HCT116 (cell line): ENCODE data around the gene BRD3OS. TPM values are rescaled to one million over a fixed set of nuclear protein-coding genes. Genes with fewer than 3 reads are reported as not detected.

ENCODE experiments used
- ATAC-seq: fragments of 200-7000 bp; cut with Tn5 transposase; 2 replicates; pipeline ENCODE4 v1.9.1; 2020; ENCODE audit warnings: mild to moderate bottlenecking, moderate library complexity
- BruUV-seq: library from RNA; stranded (reverse); fragments of 400-500 nt; replicated peaks from 2 replicates; lab custom pipeline; 2021; lab: Mats Ljungman, UMichigan
- CTCF ChIA-PET: fragments of 300-600 bp; sonication (Branson Sonifier 250); formaldehyde crosslinking; loops from one replicate; lab custom pipeline; 2021; ENCODE audit warnings: antibody characterized with exemption; lab: Charles Lee
- POLR2A ChIA-PET: fragments of 300-600, 350-600 bp; sonication (Branson Sonifier 250); formaldehyde crosslinking; loops from one replicate; lab custom pipeline; 2021; ENCODE audit warnings: antibody characterized with exemption; lab: Charles Lee
- RAD21 ChIA-PET, 2 experiments: fragments of 300-600 bp; sonication (Branson Sonifier 250); formaldehyde crosslinking; loops; one replicate each; lab custom pipeline; 2023; ENCODE audit warnings: low total read pairs in 2 of 2; ENCODE audit not compliant: uncharacterized antibody in 2 of 2, unreplicated experiment in 2 of 2, low non-redundant PET in 1 of 2; lab: Charles Lee
- DNase-seq: peaks from one replicate; pipeline ENCODE4 v3.0.0-alpha.2; 2010; ENCODE audit warnings: low read depth, low spot score
- H2AFZ ChIP-seq: fragments of 200-600 bp; shearing (Covaris generic), sonication (generic); 2 replicates; pipeline ENCODE4 v1.6.1; 2017; ENCODE audit warnings: low read depth, mixed run types, mixed read lengths, antibody characterized with exemption, low read length; ENCODE audit not compliant: poor library complexity, severe bottlenecking
- H3K27ac ChIP-seq: 2 replicates; pipeline ENCODE4 v1.5.1; 2012; ENCODE audit warnings: low read depth, low read length
- H3K27me3 ChIP-seq: fragments of 200-600 bp; sonication (generic); 2 replicates; pipeline ENCODE4 v1.6.1; 2016; ENCODE audit warnings: mixed run types, low read length, mixed read lengths; ENCODE audit not compliant: insufficient read depth
- H3K36me3 ChIP-seq, 2 experiments: fragments of 200-500 bp in 1 of 2; fragments of 200-600 bp in 1 of 2; sonication (Bioruptor generic) in 1 of 2; sonication (generic) in 1 of 2; 2 replicates each; pipeline versions ENCODE4 v1.5.1 to v1.6.1; 2014 to 2016; ENCODE audit warnings: low read length in 2 of 2, inconsistent platforms in 1 of 2, mixed read lengths in 1 of 2, mixed run types in 1 of 2; ENCODE audit not compliant: insufficient read depth in 2 of 2, control insufficient read depth in 1 of 2
- H3K4me1 ChIP-seq, 2 experiments: fragments of 200-600 bp in 1 of 2; sonication (generic) in 1 of 2; 2 replicates each; pipeline versions ENCODE4 v1.5.1 to v1.6.1; 2012 to 2017; ENCODE audit warnings: low read length in 2 of 2, inconsistent platforms in 1 of 2, mild to moderate bottlenecking in 1 of 2, mixed read lengths in 1 of 2, mixed run types in 1 of 2, moderate library complexity in 1 of 2; ENCODE audit not compliant: insufficient read depth in 2 of 2, control insufficient read depth in 1 of 2
- H3K4me2 ChIP-seq: fragments of 200-600 bp; sonication (generic); 2 replicates; pipeline ENCODE4 v1.6.1; 2017; ENCODE audit warnings: mixed run types, low read length, mixed read lengths
- H3K4me3 ChIP-seq, 2 experiments: fragments of 200-600 bp in 1 of 2; sonication (generic) in 1 of 2; replicated peaks in 1 of 2; 2 replicates each; pipeline ENCODE4 v1.5.1; 2011 to 2016; ENCODE audit warnings: low read length in 2 of 2, control low read depth in 1 of 2, low read depth in 1 of 2, mild to moderate bottlenecking in 1 of 2, mixed read lengths in 1 of 2, mixed run types in 1 of 2
- H3K79me2 ChIP-seq: fragments of 200-600 bp; sonication (generic); 2 replicates; pipeline ENCODE4 v1.6.1; 2017; ENCODE audit warnings: mild to moderate bottlenecking, mixed run types, low read length, moderate library complexity, mixed read lengths; ENCODE audit not compliant: insufficient read depth
- H3K9ac ChIP-seq: fragments of 200-600 bp; sonication (generic); 2 replicates; pipeline ENCODE4 v1.6.1; 2016; ENCODE audit warnings: low read length, mixed read lengths
- H3K9me2 ChIP-seq: fragments of 200-600 bp; sonication (generic), shearing (Covaris generic); 2 replicates; pipeline ENCODE4 v1.6.1; 2017; ENCODE audit warnings: mixed run types, mild to moderate bottlenecking, moderate library complexity; ENCODE audit not compliant: insufficient read depth
- H3K9me3 ChIP-seq, 2 experiments: fragments of 200-500 bp in 1 of 2; fragments of 200-600 bp in 1 of 2; sonication (Bioruptor generic) in 1 of 2; sonication (generic) in 1 of 2; 2 replicates each; pipeline ENCODE4 v1.6.1; 2014 to 2017; ENCODE audit warnings: low read length in 2 of 2, mixed read lengths in 2 of 2, inconsistent platforms in 1 of 2, low read depth in 1 of 2, mild to moderate bottlenecking in 1 of 2, mixed run types in 1 of 2, moderate library complexity in 1 of 2; ENCODE audit not compliant: control insufficient read depth in 1 of 2, insufficient read depth in 1 of 2
- H4K20me1 ChIP-seq: fragments of 200-600 bp; sonication (generic), shearing (Covaris generic); 2 replicates; pipeline ENCODE4 v1.6.1; 2017; ENCODE audit warnings: mixed run types, mild to moderate bottlenecking, moderate library complexity; ENCODE audit not compliant: insufficient read depth
- CBX3 ChIP-seq: IDR thresholded peaks from 2 replicates; pipeline ENCODE4 v1.6.1; 2012; ENCODE audit warnings: low read depth
- CTCF ChIP-seq, 3 experiments: fragments of 200-600 bp in 1 of 3; sonication (generic) in 1 of 3; IDR thresholded peaks in 2 of 3; conservative IDR thresholded peaks in 1 of 3; 2 replicates each; pipeline ENCODE4 v1.5.1; 2012 to 2017; ENCODE audit warnings: low read depth in 2 of 3, low read length in 2 of 3, antibody characterized with exemption in 1 of 3, borderline replicate concordance in 1 of 3, control low read depth in 1 of 3, mild to moderate bottlenecking in 1 of 3, mixed read lengths in 1 of 3, mixed run types in 1 of 3, moderate library complexity in 1 of 3; ENCODE audit not compliant: insufficient read depth in 1 of 3
- EGR1 ChIP-seq: IDR thresholded peaks from 2 replicates; pipeline ENCODE4 v1.6.1; 2012; ENCODE audit warnings: low read depth
- EZH2 ChIP-seq: fragments of 200-600 bp; sonication (generic); IDR thresholded peaks from 2 replicates; pipeline ENCODE4 v1.6.1; 2017; ENCODE audit warnings: antibody characterized with exemption, mixed run types
- EZH2phosphoT487 ChIP-seq: fragments of 200-600 bp; IDR thresholded peaks from 2 replicates; pipeline ENCODE4 v1.6.1; 2018; ENCODE audit warnings: antibody characterized with exemption, borderline replicate concordance
- MAX ChIP-seq: IDR thresholded peaks from 2 replicates; pipeline ENCODE4 v1.6.1; 2012
- POLR2A ChIP-seq: IDR thresholded peaks from 2 replicates; pipeline ENCODE4 v1.7.0; 2011; ENCODE audit warnings: borderline replicate concordance; ENCODE audit not compliant: insufficient read depth, insufficient read length; ENCODE audit errors: extremely low read depth
- RAD21 ChIP-seq: IDR thresholded peaks from 2 replicates; pipeline ENCODE4 v1.6.1; 2012; ENCODE audit warnings: low read depth, mild to moderate bottlenecking
- TCF7L2 ChIP-seq: IDR thresholded peaks from 2 replicates; pipeline ENCODE4 v1.7.0; 2011; ENCODE audit warnings: borderline replicate concordance, inconsistent platforms; ENCODE audit not compliant: insufficient read depth, insufficient read length; ENCODE audit errors: extremely low read depth
- YY1 ChIP-seq: IDR thresholded peaks from 2 replicates; pipeline ENCODE4 v1.6.1; 2011; ENCODE audit warnings: low read length, low read depth, moderate library complexity, mild to moderate bottlenecking; ENCODE audit not compliant: insufficient replicate concordance; ENCODE audit errors: extremely low read depth
- ZFX ChIP-seq: fragments of 450-650 bp; IDR thresholded peaks from 2 replicates; pipeline ENCODE4 v1.6.1; 2017
- intact Hi-C: fragments of 100-400 bp; cut with micrococcal nuclease; formaldehyde crosslinking; loops from 2 replicates; pipeline ENCODE4 v1.10.0; 2022
- total RNA-seq: library from RNA; stranded (reverse); gene quantifications from one replicate; pipeline ENCODE4 v1.2.1, GENCODE V29; 2021; ENCODE audit not compliant: unreplicated experiment

BRD3OS gene
- total RNA-seq, 1 experiment from 2014 or later, result 17.0 TPM

- H3K9ac ChIP-seq, result no peak overlapping the region
- CTCF ChIA-PET, result no interaction called here
- intact Hi-C loops, result no loop called here
- peaks cover 93% of the 10 kb centered on the region for H3K79me2 ChIP-seq
- H2AFZ ChIP-seq, result no peak overlapping the region
- no peak overlapping the region for H3K4me2 ChIP-seq
- H4K20me1 ChIP-seq, result no peaks in the 10 kb centered on the region
- BruUV-seq, result no TSS peak
- no peaks in the 10 kb centered on the region for H3K9me3 ChIP-seq
- no peak overlapping the region for H3K4me3 ChIP-seq
- no peaks in the 10 kb centered on the region for H3K4me1 ChIP-seq
- POLR2A ChIA-PET, result no interaction called here
- DNase-seq, result no peak
- no peaks in the 10 kb centered on the region for H3K36me3 ChIP-seq
- no peak for TF ChIP-seq RAD21
- TF ChIP-seq EZH2phosphoT487, result no peak
- TF ChIP-seq EGR1, result no peak
- no peak for TF ChIP-seq CBX3
- TF ChIP-seq CTCF (IDR thresholded peaks at IDR 0.05 in 2 of 3, conservative IDR thresholded peaks at IDR 0.05 in 1 of 3; ENCODE audit: borderline replicate concordance in 1 of 3, insufficient read depth in 1 of 3, low read depth in 2 of 3, low read length in 2 of 3), result no peak
- no peak for TF ChIP-seq MAX
- no peak for TF ChIP-seq YY1
- TF ChIP-seq POLR2A, result no peak
- no peak for TF ChIP-seq ZFX
- no peak for ATAC-seq
- H3K27ac ChIP-seq, result no peak overlapping the region
- RAD21 ChIA-PET, result no interaction called here
- H3K9me2 ChIP-seq, result no peaks in the 10 kb centered on the region
- no peaks in the 10 kb centered on the region for H3K27me3 ChIP-seq
These were observed 46.4 kb upstream of the BRD3OS start for GRCh38 chr9:133978899-133979272.

- TF ChIP-seq EGR1 (no peak), TCF7L2 (no peak), YY1 (no peak), EZH2 (no peak), POLR2A (no peak)
- TF ChIP-seq, all 23 proteins: peak for 0
- Histone ChIP-seq H3K9me3 (no peaks in the 10 kb centered on the region), H3K27ac (no peak overlapping the region), H3K4me2 (no peak overlapping the region), H4K20me1 (no peaks in the 10 kb centered on the region), H3K79me2 (peaks cover 94% of the 10 kb centered on the region), H3K4me1 (no peaks in the 10 kb centered on the region), H3K9ac (no peak overlapping the region), H3K4me3 (no peak overlapping the region), H3K27me3 (no peaks in the 10 kb centered on the region), H2AFZ (no peak overlapping the region), H3K36me3 (no peaks in the 10 kb centered on the region), H3K9me2 (no peaks in the 10 kb centered on the region)
- ChIA-PET RAD21 (no interaction called here), CTCF (no interaction called here), POLR2A (no interaction called here)
- no peak for ATAC-seq
- no peak for DNase-seq
- intact Hi-C loops, result no loop called here
- no TSS peak for BruUV-seq
These were observed 45.9 kb upstream of the BRD3OS start for GRCh38 chr9:133979273-133979920.
